ENCODE measurements around the gene IDH2.

GRCh38 chr15:90035840-90036230 is 66.4 kb downstream of the IDH2 start:
- no peak for TF ChIP-seq CTCF (IDR thresholded peaks at IDR 0.05)
- TF ChIP-seq EP300 (IDR thresholded peaks at IDR 0.05), result no peak
